NOMO-1 treated with dmso at 0.1 percent for 144 hours (cell line): ENCODE results near the gene BEND3.
"Not testable (repeated sequence)": the region's sequence is repeated elsewhere in the genome, so short reads cannot be mapped to it uniquely, and the experiment has no call there.

Source experiments
- DNase-seq: peaks from one replicate; lab custom pipeline; 2025; ENCODE audit not compliant: unreplicated experiment; lab: John Stamatoyannopoulos, UW

The BEND3 gene

DNA sequence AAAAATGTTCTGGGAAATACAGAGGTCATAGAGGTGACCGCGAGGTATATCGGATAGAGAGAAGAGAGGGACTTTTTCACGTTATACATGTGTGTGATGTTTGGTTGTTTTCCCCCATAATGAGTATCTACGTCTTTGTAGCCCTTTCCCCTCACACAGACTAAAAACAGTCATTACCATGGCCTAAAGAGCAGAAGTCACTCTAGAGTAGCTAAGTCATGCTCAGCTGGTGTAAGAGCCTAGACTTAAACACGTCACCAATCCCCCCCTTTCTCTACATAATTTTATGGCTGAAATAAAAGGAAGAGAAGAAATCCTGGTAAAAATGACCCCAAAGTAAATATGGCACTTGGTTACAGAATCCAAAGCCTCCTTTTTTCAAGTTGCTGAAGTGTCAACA lies 6.0 kb upstream of the BEND3 start:
- no peak for DNase-seq

DNA sequence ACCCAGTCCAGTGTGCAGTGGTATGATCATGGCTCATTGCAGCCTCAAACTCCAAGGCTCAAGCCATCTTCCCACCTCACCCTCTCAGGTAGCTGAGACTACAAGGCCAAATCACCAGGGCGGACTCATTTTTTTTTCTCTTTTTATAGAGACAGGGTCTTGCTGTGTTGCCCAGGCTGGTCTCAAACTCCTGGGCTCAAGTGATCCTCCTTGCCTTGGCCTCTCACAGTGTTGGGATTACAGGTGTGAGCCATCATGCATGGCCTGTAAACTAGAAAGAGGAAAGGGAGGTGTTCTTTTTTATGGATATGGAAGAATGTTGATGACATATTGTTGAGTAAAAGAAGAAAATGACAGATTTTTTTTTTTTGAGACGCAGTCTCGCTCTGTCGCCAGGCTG lies 5.1 kb upstream of the BEND3 start:
- DNase-seq, result no peak

- DNase-seq, result no peak
These were observed 3.7 kb upstream of the BEND3 start for GRCh38 chr6:107118976-107119375.

- DNase-seq, result not testable (repeated sequence)
These were observed 3.2 kb upstream of the BEND3 start for GRCh38 chr6:107118540-107118939.

GRCh38 chr6:107116931-107117330 lies 1.6 kb upstream of the BEND3 start:
- no peak for DNase-seq

DNA sequence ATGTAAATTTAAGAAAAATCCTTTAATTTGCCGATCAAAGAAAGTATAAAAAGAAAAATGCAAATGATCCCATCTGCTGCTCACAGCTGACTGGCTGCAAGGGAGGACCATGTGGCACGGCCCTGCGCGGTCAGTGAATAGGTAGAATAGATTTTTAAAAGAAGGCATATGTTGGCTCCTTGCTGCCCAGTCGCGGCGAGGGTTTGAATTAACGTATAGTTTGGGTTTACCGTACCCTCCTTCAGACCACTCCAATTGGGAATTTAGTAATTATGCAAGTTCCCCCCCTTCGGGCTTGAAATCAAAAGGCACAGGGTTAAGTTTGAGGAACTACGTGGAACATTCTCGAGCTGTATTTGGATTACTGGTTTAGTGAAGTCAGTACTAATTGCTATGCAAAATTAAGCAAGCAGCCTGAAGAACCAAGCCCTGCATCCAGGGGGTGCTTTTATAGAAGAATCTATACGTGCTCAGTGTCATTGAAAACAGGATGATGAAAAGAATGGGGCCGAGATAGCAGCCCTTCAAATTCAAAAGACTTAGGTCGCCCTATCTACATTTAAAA lies 1.1 kb upstream of the BEND3 start:
- DNase-seq, result peak; percentile 66

DNA sequence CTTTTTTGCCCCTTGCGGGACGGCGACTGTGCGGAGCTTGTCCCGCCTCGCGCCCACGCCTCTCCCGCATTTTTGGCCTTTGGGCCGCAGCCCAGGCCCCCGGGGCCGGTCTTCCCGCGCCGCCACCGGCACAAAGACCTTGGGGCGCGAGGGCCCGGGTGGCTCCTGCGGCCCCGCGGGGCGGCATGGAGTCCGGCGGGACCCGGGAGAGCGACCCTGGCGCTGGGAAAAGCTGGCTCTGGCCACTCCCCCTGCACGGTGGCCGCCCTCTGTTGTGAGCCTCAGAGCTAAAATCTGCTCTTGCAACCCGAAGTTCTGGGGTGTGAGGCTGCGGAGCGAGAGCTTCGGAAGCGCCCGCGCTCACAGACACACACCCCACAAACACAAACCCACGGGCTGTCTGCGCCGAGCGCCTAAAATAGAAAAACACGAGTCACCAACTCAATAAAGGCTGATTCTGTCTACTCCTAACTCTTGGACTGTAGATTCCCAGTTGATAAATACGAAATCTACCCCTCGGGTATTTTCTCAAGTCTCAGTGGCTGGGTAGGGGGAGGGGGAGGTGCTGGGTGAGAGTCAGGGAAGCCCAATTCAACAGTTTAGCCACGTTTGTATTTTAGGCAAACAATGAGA lies 496 bp upstream of the BEND3 start:
- DNase-seq, result peak; percentile 17

DNA sequence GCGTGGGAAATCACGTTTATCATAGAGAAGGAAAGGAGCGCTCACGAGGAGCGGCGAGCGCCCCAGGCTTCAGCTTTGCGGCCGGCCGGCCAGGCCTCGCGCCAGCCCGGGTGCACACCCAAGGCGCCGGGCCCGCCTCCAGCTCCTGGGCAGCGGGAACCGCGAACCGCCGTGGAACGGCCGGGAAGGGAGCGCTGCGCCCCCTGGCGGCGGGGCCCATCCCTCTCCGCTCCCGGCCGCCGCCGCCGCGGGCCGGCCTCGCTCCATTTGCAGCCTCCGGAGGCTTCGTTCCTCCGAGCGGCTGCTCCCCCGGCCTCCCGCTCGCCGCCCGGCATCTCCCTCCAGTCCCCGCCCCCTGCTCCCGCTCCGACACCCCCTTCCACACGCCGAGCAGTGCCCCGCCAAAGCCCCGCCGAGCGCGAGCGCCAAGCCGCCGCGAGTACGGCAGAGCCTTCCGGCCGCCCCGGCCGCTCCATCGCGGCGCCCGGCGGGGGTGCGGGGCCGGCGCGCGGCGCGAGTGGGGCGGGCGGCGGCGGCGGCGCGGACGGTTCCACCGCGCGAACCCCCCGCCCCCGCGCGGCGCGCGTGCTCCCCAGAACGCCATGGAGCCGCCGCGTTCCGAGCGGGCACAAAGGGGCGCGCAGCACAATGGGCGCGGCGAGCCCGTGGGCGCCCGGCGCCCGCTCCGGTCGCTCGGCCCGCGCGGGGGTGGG lies 946 bp downstream of the BEND3 start:
- peak; percentile 69 for DNase-seq

GRCh38 chr6:107110200-107110599 lies 5.1 kb downstream of the BEND3 start:
- peak; percentile 82 for DNase-seq

GRCh38 chr6:107108201-107108890 lies 7.0 kb downstream of the BEND3 start:
- DNase-seq, result peak; percentile 1

GRCh38 chr6:107107791-107108190 lies 7.5 kb downstream of the BEND3 start:
- no peak for DNase-seq

- no peak for DNase-seq
These were observed 9.2 kb downstream of the BEND3 start for GRCh38 chr6:107106165-107106564.

GRCh38 chr6:107105511-107106116 lies 9.7 kb downstream of the BEND3 start:
- DNase-seq, result no peak

GRCh38 chr6:107103082-107103481 lies 12.2 kb downstream of the BEND3 start:
- no peak for DNase-seq

DNA sequence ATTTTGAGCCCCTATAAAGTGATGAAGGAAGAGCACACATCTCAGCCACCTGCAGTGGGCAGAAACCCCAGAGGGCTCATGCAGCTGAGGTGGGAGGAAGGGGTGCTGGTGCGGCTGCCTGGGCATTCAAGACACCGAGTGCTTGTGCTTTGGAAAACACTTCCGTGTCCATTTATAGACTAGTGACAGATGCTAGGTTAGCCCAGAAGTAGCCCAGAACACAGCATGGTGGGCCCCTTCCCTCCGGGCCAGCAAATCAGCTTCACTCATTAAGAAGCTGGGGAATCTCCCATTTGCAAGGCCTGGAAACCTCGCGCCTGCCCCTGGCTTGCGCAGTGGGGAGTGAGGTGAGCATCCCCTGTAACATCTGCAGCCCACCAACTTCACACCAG lies 12.9 kb downstream of the BEND3 start:
- DNase-seq, result no peak

DNA sequence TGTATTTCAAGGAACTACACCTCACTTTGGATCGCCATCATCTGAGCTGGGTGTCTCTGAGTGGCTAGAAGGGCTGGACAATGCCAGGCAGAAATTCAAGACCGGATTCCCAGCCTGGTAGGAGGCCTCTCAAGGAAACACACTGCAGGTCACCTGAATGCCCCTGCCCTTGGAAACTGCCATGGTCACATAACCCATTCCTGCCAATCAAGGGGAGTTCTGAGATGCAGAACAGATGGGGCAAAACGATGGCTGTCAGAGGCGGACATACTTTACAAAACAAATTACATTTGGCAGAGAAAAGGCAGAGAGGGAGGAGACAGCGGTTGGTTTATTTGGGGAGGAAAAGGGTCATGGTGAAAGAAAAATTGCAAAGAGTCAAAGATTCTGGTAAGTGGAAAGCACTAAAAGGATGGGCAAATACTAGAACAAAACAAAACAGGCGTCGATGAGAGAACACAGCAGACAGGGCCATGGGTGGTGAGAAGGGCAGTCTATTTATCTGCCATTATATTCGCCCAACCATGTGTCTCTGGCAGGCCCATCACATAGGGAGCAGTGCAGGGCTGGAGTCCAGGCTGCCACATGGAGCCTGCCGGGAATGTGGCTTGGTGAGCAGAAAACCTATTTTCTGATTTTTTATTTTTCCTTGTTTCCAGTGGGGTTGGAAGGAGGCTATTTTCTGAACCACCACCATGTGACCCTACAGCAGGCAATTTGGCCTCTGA lies 13.5 kb downstream of the BEND3 start:
- DNase-seq, result no peak

DNA sequence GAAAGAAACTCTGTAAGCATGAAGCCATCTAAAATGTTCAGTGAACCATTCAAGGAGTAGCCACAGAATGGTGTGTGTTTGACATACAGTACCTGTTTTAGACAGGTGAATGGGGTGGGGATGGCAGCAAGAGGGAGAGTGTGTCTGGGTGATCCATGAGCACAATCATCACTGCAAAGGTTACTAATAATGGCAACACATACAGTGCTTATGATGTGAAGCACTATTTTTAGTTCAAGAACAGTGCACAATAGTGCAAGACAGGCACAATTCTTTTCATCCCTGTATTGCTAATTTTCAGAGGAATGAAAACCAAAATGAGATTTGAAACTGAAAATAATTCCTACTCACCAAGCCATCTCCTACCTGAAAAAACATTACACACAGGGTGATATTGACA lies 14.1 kb downstream of the BEND3 start:
- no peak for DNase-seq

DNA sequence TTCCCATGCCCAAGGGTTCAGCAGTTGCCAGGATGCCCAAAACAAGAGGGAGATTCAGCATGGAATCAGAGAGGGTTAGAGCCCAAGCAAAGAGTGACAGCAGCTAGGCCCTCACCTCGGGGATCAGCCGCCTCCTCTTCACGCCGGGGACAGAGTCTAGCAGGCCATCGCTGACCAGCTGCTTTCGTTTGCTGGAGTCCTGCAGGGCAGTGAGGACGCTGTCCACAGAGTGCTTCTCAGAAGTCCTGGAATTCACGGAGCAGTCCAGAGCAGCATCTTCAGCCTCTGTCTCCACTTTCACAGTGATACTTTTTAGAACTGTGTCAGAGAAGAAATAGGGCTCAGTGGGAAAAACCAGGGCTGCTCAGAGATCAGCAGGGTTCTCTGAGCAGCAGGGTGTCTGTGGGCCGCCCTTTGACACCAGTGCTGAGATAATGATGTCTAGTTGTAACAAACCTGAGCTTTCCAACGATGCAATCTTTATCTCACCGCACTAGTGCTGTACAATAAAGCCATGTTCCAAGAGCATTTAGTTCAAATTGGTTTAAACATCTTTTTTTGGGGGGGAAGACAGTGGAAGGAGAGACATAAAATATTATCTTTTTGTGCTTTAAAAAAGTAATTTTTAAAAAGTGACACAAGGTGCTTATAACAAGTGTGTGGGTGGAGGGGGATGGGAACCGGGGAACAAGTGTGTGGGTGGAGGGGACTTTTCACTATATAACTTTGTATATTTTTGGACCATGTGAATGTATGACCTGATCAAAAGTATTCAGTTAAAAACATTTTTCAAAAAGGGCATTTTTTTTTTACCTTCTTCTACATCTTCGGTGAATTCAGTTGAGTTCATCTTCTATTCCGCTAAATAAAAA lies 16.6 kb downstream of the BEND3 start:
- no peak for DNase-seq

GRCh38 chr6:107084459-107084858 lies 30.9 kb downstream of the BEND3 start:
- DNase-seq, result not testable (repeated sequence)

- no peak for DNase-seq
These were observed 31.4 kb downstream of the BEND3 start for GRCh38 chr6:107083921-107084320.
